Osteoblast (primary cell): ENCODE results near the gene SYNE3. TPM values are rescaled to one million over a fixed set of nuclear protein-coding genes. Genes with fewer than 3 reads are reported as not detected.

ENCODE experiments used
- DNase-seq: peaks from one replicate; pipeline ENCODE4 v3.0.0; 2011; ENCODE audit warnings: low spot score, mixed read lengths; ENCODE audit not compliant: insufficient read length; ENCODE audit errors: missing footprints
- H2AFZ ChIP-seq: 2 replicates; pipeline ENCODE4 v1.6.0; 2011; ENCODE audit warnings: mild to moderate bottlenecking, low read length
- H3K27ac ChIP-seq: 2 replicates; pipeline ENCODE4 v1.5.1; 2011; ENCODE audit warnings: mild to moderate bottlenecking, low read depth, low read length, moderate library complexity
- H3K27me3 ChIP-seq: 2 replicates; pipeline ENCODE4 v1.6.0; 2012; ENCODE audit warnings: mild to moderate bottlenecking, control low read depth, inconsistent platforms, low read length, moderate library complexity; ENCODE audit not compliant: insufficient read depth
- H3K36me3 ChIP-seq: 2 replicates; pipeline ENCODE4 v1.5.1; 2011; ENCODE audit warnings: mild to moderate bottlenecking, low read length, control low read depth, moderate library complexity; ENCODE audit not compliant: insufficient read depth
- H3K4me1 ChIP-seq: 2 replicates; pipeline ENCODE4 v1.5.1; 2011; ENCODE audit warnings: mild to moderate bottlenecking, low read length, control low read depth, moderate library complexity; ENCODE audit not compliant: insufficient read depth
- H3K4me2 ChIP-seq: 2 replicates; pipeline ENCODE4 v1.6.0; 2011; ENCODE audit warnings: mild to moderate bottlenecking, low read length; ENCODE audit not compliant: insufficient read depth
- H3K4me3 ChIP-seq: fragments of 200-600 bp; sonication (generic); 3 replicates; pipeline ENCODE4 v1.5.1; 2012; ENCODE audit warnings: mild to moderate bottlenecking, low read length, inconsistent platforms; ENCODE audit not compliant: insufficient read depth
- H3K79me2 ChIP-seq: 2 replicates; pipeline ENCODE4 v1.6.0; 2012; ENCODE audit warnings: mild to moderate bottlenecking, low read length, control low read depth, inconsistent platforms; ENCODE audit not compliant: insufficient read depth
- H3K9me3 ChIP-seq: 2 replicates; pipeline ENCODE4 v1.5.1; 2011; ENCODE audit warnings: low read depth, low read length, control low read depth
- H4K20me1 ChIP-seq: 2 replicates; pipeline ENCODE4 v1.6.0; 2012; ENCODE audit warnings: mild to moderate bottlenecking, low read length, control low read depth; ENCODE audit not compliant: insufficient read depth
- CTCF ChIP-seq: IDR thresholded peaks from 2 replicates; pipeline ENCODE4 v1.5.1; 2011; ENCODE audit warnings: mild to moderate bottlenecking, low read depth, low read length, moderate library complexity; ENCODE audit errors: extremely low read depth
- total RNA-seq: library from RNA; depleted of rRNA; stranded (reverse); fragments of >200 nt; gene quantifications from 2 replicates; pipeline ENCODE4 v1.2.3, GENCODE V29; 2012

Gene SYNE3
- total RNA-seq, 1 donor, result 23.9 TPM

GRCh38 chr14:95502381-95502950 is 14.0 kb downstream of the SYNE3 start:
- no peak for TF ChIP-seq CTCF
- no peak for DNase-seq
- H3K4me2 ChIP-seq, result no peak overlapping the region
- H4K20me1 ChIP-seq, result no peaks in the 10 kb centered on the region
- peaks cover 42% of the 10 kb centered on the region for H3K79me2 ChIP-seq
- no peaks in the 10 kb centered on the region for H3K36me3 ChIP-seq
- H3K9me3 ChIP-seq, result no peaks in the 10 kb centered on the region
- no peak overlapping the region for H3K27ac ChIP-seq
- no peak overlapping the region for H2AFZ ChIP-seq
- H3K27me3 ChIP-seq, result no peaks in the 10 kb centered on the region
- peaks cover 36% of the 10 kb centered on the region for H3K4me1 ChIP-seq
- H3K4me3 ChIP-seq, result no peak overlapping the region

- no peak for TF ChIP-seq CTCF
- no peaks in the 10 kb centered on the region for H3K27me3 ChIP-seq
- peak; percentile 96 for DNase-seq
- H3K4me3 ChIP-seq, result no peak overlapping the region
- H3K4me1 ChIP-seq, result peaks cover 43% of the 10 kb centered on the region
- H3K27ac ChIP-seq, result peak overlapping the region; percentile 19
- H3K4me2 ChIP-seq, result no peak overlapping the region
- peaks cover 34% of the 10 kb centered on the region for H3K79me2 ChIP-seq
- H4K20me1 ChIP-seq, result no peaks in the 10 kb centered on the region
- H2AFZ ChIP-seq, result peak overlapping the region; percentile 12
- H3K36me3 ChIP-seq, result no peaks in the 10 kb centered on the region
- no peaks in the 10 kb centered on the region for H3K9me3 ChIP-seq
Measured at GRCh38 chr14:95500772-95501401, 15.6 kb downstream of the SYNE3 start.

GRCh38 chr14:95500201-95500681 is 16.2 kb downstream of the SYNE3 start:
- TF ChIP-seq CTCF, result no peak
- Histone ChIP-seq H3K27ac (peak overlapping the region; percentile 19), H3K4me1 (peaks cover 44% of the 10 kb centered on the region), H3K27me3 (no peaks in the 10 kb centered on the region), H4K20me1 (no peaks in the 10 kb centered on the region), H3K4me2 (no peak overlapping the region), H3K36me3 (no peaks in the 10 kb centered on the region), H2AFZ (peak overlapping the region; percentile 12), H3K79me2 (peaks cover 40% of the 10 kb centered on the region), H3K9me3 (no peaks in the 10 kb centered on the region), H3K4me3 (no peak overlapping the region)
- no peak for DNase-seq

GRCh38 chr14:95499354-95499750 is 17.1 kb downstream of the SYNE3 start:
- no peak for DNase-seq
- Histone ChIP-seq H4K20me1 (no peaks in the 10 kb centered on the region), H3K9me3 (no peaks in the 10 kb centered on the region), H3K4me2 (no peak overlapping the region), H3K79me2 (peaks cover 44% of the 10 kb centered on the region), H3K27me3 (no peaks in the 10 kb centered on the region), H2AFZ (no peak overlapping the region), H3K4me1 (peaks cover 35% of the 10 kb centered on the region), H3K4me3 (no peak overlapping the region), H3K36me3 (no peaks in the 10 kb centered on the region), H3K27ac (no peak overlapping the region)
- TF ChIP-seq CTCF, result no peak
